ENCODE data around the gene PRR20A. TPM values are rescaled to one million over a fixed set of nuclear protein-coding genes. Genes with fewer than 3 reads are reported as not detected.

The PRR20A gene
- total RNA-seq, result not detected in 2 replicates

DNA sequence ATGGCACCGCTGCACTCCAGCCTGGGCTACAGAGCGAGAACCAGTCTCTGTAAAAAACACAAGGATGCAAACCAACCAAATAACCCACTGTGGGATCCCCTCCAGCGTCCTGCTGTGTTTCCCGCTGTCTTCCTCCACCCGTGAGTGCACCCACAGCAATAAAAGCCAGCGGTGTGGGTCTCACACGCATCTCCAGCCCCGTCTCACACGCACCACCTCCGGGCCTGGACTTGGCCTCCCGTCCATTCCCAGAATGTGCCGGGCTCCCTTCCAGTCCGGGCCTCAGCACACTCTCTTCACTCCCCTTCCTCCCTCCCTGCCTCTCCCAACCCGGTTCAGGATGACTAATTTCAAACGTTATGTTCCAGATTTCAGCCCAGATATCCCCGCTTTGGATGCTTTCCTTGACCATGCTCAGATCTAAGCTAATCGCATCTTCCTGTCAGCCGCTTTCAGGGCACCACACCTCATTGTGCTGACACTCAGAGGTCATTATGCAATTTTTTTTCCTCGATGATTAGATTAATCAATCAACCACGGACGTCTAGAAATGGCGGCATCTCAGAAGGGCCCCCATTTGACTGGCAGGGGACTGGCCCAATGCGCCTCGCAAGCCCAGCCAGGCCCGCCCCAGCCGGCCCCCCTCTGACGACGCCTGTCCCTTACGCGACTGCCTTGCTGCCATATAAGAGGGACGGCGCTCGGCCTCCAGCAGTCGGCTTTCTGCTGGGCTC is at the start of gene PRR20A:
PRR20A (plus strand) TSS at position 684 of the 734 bp plus-strand sequence. CDS start 387 bp downstream, outside the sequence.

GRCh38 chr13:57147188-57147587 is 6.5 kb downstream of the PRR20A start, which contains the start of gene PRR20B:
TSS of gene PRR20B (plus strand) at chr13:57147488. CDS start at chr13:57147875, 387 bp downstream.

GRCh38 chr13:57153761-57154160 is 13.0 kb downstream of the PRR20A start, which contains the start of gene PRR20C:
TSS of gene PRR20C (plus strand) at chr13:57154061. CDS start at chr13:57154448, 387 bp downstream.

DNA sequence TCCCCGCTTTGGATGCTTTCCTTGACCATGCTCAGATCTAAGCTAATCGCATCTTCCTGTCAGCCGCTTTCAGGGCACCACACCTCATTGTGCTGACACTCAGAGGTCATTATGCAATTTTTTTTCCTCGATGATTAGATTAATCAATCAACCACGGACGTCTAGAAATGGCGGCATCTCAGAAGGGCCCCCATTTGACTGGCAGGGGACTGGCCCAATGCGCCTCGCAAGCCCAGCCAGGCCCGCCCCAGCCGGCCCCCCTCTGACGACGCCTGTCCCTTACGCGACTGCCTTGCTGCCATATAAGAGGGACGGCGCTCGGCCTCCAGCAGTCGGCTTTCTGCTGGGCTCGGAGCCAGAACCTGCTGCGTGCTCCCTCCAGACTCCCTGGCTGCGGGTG is 19.6 kb downstream of the PRR20A start, which contains the start of gene PRR20D:
PRR20D (plus strand) TSS at position 301 of the 400 bp plus-strand sequence. CDS start 387 bp downstream, outside the sequence.

DNA sequence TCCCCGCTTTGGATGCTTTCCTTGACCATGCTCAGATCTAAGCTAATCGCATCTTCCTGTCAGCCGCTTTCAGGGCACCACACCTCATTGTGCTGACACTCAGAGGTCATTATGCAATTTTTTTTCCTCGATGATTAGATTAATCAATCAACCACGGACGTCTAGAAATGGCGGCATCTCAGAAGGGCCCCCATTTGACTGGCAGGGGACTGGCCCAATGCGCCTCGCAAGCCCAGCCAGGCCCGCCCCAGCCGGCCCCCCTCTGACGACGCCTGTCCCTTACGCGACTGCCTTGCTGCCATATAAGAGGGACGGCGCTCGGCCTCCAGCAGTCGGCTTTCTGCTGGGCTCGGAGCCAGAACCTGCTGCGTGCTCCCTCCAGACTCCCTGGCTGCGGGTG is 26.2 kb downstream of the PRR20A start, which contains the start of gene PRR20E:
PRR20E (plus strand) TSS at position 301 of the 400 bp plus-strand sequence. CDS start 387 bp downstream, outside the sequence.

Other genes starting within 250 kb of the PRR20A start
- not detected in 2 replicates for gene PRR20B, start 6.6 kb downstream of the PRR20A start, total RNA-seq
- gene PRR20C, start 13.1 kb downstream of the PRR20A start, total RNA-seq, result not detected in 2 replicates
- gene PRR20D, start 19.7 kb downstream of the PRR20A start, total RNA-seq, result not detected in 2 replicates
- not detected in 2 replicates for gene PRR20E, start 26.3 kb downstream of the PRR20A start, total RNA-seq

Measured in aortic smooth muscle cell (primary cell).